ENCODE results near the gene OR56A1. TPM values are rescaled to one million over a fixed set of nuclear protein-coding genes. Genes with fewer than 3 reads are reported as not detected.

Gene OR56A1
- total and polyA plus RNA-seq, 9 of the 15 experiments (the other 6 are each of a cell fraction or from before 2014, with no cell fraction given) = not detected

DNA sequence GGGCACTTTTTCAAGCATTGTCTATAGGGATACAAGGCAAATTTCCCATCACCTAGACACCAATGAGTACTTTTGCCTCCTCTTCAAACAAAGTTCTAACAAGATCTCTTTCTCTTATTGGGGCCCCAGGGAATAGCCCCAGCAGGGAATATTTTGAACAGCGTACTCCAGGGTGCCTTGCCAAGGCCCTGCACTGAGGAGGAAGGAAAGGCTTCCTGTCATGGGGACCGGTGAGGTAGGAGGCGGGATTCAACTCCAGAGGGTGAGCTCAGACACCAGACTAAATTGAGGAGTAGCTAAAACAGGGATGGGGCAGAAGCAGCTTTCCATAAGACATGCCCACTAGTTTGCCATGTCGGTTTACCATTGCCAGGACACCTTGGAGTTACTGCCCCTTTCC, 48.9 kb upstream of the OR56A1 start (continued):
- TF ChIP-seq, protein P1, sequence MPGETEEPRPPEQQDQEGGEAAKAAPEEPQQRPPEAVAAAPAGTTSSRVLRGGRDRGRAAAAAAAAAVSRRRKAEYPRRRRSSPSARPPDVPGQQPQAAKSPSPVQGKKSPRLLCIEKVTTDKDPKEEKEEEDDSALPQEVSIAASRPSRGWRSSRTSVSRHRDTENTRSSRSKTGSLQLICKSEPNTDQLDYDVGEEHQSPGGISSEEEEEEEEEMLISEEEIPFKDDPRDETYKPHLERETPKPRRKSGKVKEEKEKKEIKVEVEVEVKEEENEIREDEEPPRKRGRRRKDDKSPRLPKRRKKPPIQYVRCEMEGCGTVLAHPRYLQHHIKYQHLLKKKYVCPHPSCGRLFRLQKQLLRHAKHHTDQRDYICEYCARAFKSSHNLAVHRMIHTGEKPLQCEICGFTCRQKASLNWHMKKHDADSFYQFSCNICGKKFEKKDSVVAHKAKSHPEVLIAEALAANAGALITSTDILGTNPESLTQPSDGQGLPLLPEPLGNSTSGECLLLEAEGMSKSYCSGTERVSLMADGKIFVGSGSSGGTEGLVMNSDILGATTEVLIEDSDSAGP (CRISPR knock-in tag; IDR thresholded peaks at IDR 0.05) = no peak
- TF ChIP-seq MTA1 (IDR thresholded peaks at IDR 0.05; ENCODE audit: borderline replicate concordance) = no peak

DNA sequence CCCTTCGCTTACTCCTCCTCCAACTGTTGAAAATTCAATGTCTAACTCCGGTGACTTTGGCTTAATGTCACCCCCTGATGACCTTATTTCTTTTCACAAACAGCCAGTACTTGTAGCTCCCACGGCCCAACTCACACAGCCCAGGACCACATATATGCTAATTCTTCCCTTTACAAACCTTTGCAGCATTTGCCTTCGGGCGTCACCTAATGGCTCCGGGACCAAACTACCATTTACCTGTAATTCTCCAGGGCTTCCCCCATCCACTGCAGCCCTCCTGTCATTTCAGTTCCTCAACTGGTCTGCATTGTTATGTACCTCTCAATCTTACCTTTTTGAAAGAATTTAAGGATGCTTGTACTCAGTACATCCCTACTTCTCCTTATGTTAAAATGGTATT, 47.2 kb upstream of the OR56A1 start:
- FAIRE-seq = no peak

More for the DNA sequence above, 47.2 kb upstream of the OR56A1 start:
- Histone ChIP-seq H3K4me1 (replicated peaks in 1 of 2; ENCODE audit: control insufficient read depth in 2 of 2, insufficient read depth in 2 of 2, low read length in 2 of 2) (no peaks in the 10 kb centered on the region), H3K4me2 (ENCODE audit: insufficient read depth, low read length) (no peak overlapping the region), H3K9ac (ENCODE audit: insufficient read depth in 1 of 2, low read depth in 2 of 2, low read length in 2 of 2) (no peak overlapping the region), H3K79me2 (ENCODE audit: control insufficient read depth, insufficient read depth, low read length) (no peaks in the 10 kb centered on the region), H3K27ac (ENCODE audit: extremely low read depth, low read depth, low read length) (no peak overlapping the region), H3K27me3 (ENCODE audit: control insufficient read depth in 2 of 2, insufficient read depth in 2 of 2, low read length in 2 of 2) (no peaks in the 10 kb centered on the region), H3K4me3 (no peak overlapping the region), H4K20me1 (replicated peaks; ENCODE audit: control insufficient read depth, insufficient read depth, low read length) (no peaks in the 10 kb centered on the region), H2AFZ (ENCODE audit: low read depth, low read length) (no peak overlapping the region), H3K36me3 (ENCODE audit: control insufficient read depth, insufficient read depth, low read length) (no peaks in the 10 kb centered on the region), H3K9me1 (ENCODE audit: control insufficient read depth, insufficient read depth, low read length) (no peaks in the 10 kb centered on the region), H3K9me3 (replicated peaks; ENCODE audit: control insufficient read depth, insufficient read depth, low read depth, low read length) (no peaks in the 10 kb centered on the region)
- CTCF ChIA-PET (ENCODE audit: low intra/inter-chr PET ratio) = no interaction called here
- DNase-seq (ENCODE audit: extremely low read depth in 1 of 4, low spot score in 3 of 4) (peak in 1 of 4 experiments; percentile 1), ATAC-seq (no peak; the same call in 2 of the 3 replicates)
- BruUV-seq (replicated peaks) = no TSS peak
- POLR2A ChIA-PET = no interaction called here
- TF ChIP-seq, protein P2, sequence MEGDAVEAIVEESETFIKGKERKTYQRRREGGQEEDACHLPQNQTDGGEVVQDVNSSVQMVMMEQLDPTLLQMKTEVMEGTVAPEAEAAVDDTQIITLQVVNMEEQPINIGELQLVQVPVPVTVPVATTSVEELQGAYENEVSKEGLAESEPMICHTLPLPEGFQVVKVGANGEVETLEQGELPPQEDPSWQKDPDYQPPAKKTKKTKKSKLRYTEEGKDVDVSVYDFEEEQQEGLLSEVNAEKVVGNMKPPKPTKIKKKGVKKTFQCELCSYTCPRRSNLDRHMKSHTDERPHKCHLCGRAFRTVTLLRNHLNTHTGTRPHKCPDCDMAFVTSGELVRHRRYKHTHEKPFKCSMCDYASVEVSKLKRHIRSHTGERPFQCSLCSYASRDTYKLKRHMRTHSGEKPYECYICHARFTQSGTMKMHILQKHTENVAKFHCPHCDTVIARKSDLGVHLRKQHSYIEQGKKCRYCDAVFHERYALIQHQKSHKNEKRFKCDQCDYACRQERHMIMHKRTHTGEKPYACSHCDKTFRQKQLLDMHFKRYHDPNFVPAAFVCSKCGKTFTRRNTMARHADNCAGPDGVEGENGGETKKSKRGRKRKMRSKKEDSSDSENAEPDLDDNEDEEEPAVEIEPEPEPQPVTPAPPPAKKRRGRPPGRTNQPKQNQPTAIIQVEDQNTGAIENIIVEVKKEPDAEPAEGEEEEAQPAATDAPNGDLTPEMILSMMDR (IDR thresholded peaks at IDR 0.05 in 2 of 3, conservative IDR thresholded peaks at IDR 0.05 in 1 of 3; ENCODE audit: insufficient read depth in 2 of 3, low read depth in 1 of 3, low read length in 3 of 3) = 0 out of 6 replicates have a peak, but pooled peaks of 1 of the 3 experiments have one; percentile 5
- no peak for TF ChIP-seq FOXA3 (CRISPR knock-in tag; conservative IDR thresholded peaks at IDR 0.05 in 1 of 2, IDR thresholded peaks at IDR 0.05 in 1 of 2)
- TF ChIP-seq, protein P3, sequence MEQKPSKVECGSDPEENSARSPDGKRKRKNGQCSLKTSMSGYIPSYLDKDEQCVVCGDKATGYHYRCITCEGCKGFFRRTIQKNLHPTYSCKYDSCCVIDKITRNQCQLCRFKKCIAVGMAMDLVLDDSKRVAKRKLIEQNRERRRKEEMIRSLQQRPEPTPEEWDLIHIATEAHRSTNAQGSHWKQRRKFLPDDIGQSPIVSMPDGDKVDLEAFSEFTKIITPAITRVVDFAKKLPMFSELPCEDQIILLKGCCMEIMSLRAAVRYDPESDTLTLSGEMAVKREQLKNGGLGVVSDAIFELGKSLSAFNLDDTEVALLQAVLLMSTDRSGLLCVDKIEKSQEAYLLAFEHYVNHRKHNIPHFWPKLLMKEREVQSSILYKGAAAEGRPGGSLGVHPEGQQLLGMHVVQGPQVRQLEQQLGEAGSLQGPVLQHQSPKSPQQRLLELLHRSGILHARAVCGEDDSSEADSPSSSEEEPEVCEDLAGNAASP (IDR thresholded peaks at IDR 0.05) = no peak
- no peak for TF ChIP-seq ZBTB8A (IDR thresholded peaks at IDR 0.05; ENCODE audit: partially characterized antibody)
- intact Hi-C loops (cut with micrococcal nuclease) = no loop called here
- in situ Hi-C loops (cut with MboI) = no loop called here
- 0% methylated on average over 6 of the region's 6 CpGs for WGBS (ENCODE audit: insufficient coverage, low coverage, missing lambda C conversion rate)
